IPS-18c (cell line): Measurements from ENCODE around the gene MAST2.
A peak's percentile ranks its signal among the peaks of the same experiment; 100 is the strongest.
"Not testable (repeated sequence)": the region's sequence is repeated elsewhere in the genome, so short reads cannot be mapped to it uniquely, and the experiment has no call there.

Experiments used
- H3K4me3 ChIP-seq: 2 replicates; pipeline ENCODE4 v1.7.0; 2013; ENCODE audit warnings: low read depth, mild to moderate bottlenecking, low read length, moderate library complexity; ENCODE audit not compliant: insufficient read depth
- H3K9me3 ChIP-seq: one replicate; pipeline ENCODE4 v1.6.1; 2013; ENCODE audit warnings: mild to moderate bottlenecking, low read length, moderate library complexity; ENCODE audit not compliant: control insufficient read depth, insufficient read depth

MAST2 gene

DNA sequence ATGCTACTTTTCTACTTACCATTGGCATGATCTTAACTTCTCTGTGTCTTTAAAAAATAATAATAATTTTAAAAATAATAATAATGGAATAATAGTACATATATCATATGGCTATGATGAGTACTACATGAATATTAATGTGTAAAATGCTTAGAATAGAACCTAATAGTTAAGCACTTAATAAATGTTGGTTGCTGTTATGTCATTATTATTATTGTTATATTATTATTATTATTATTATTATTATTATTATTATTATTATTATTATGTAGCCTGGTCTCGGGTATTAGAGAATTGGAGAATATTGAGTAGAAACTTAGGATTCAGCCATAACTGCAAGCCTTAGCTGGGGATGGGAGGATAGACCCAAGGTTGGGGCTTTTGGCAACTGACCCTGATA is 108.2 kb downstream of the MAST2 start:
- H3K4me3 ChIP-seq, result no peak overlapping the region
- H3K9me3 ChIP-seq, result no peaks in the 10 kb centered on the region

DNA sequence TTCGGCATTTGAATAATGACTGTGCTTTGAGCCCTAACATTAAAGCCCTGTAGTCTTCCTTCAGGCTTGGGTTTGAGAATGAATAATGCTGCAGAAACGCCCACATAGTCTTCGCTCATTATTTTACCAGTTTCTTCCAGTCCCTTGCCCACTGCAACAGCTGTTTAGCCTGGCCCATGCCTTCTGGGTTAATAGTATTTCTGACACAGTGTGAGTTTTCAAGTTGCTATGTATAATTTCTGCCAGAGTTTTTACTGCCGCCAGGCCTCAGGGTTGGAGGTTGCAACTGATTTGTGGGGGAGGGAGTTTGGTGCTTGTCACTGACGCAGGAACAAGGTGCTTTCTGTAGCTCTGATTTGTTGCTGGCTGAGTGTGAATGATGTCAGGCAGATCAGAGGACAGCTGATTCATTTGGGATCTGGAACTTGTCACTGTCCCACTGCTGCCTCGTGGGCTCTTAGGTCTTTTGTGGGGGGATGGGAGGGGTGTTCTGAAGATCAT is 109.8 kb downstream of the MAST2 start:
- Histone ChIP-seq H3K9me3 (no peaks in the 10 kb centered on the region), H3K4me3 (no peak overlapping the region)

DNA sequence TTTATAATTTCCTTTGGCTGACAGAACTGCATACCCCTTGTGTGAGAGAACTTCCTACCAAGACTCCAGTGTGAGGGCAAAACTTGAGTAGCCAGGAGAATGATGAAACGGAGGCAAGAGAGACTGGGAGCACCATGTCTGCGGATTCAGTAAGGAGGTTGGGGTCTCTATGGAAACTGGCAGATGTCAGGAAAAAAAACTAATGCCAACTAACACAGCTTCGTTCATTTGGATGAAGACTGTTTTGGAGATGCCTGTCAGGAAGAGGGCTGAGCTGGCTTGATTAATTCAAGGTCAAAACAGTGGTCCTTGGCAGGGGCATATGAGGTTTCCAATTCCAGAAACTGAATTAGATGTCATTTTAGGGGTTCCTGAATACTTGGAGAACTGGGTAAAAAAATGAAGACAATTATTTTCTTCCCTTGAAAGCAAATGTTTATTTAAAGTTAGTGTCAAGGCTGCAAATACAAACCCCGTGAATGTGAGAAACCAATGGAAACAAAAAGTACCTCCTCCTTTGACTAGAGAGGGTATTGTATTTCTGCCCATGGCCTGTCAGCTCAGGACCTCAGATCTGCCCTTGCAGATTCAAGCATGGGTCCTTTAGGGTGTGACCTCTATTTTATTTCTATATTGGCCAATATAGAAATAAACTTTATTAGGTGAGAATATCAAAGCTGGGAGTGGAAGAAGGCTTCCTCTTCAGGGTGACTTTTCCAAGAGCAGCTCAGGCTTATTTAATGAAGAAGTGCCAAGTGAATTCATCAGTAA is 110.5 kb downstream of the MAST2 start:
- Histone ChIP-seq H3K4me3 (no peak overlapping the region), H3K9me3 (no peaks in the 10 kb centered on the region)

DNA sequence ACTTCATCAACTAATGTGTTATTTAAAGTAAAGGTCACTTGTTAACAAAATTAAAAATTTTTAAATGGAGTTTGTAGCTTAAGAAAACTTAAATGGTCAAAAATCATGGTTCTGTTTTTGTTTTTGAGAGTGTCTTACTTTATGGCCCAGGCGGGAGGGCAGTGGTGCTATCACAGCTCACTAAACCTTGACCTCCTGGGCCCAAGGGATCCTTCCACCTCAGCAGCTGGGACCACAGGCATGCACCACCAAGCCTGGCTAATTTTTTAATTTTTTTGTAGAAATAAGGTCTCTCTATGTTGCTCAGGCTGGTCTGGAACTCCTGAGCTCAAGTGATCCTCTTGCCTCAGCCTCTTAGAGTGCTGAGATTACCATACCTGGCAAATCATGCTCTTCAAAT is 111.4 kb downstream of the MAST2 start:
- Histone ChIP-seq H3K4me3 (no peak overlapping the region), H3K9me3 (no peaks in the 10 kb centered on the region)

DNA sequence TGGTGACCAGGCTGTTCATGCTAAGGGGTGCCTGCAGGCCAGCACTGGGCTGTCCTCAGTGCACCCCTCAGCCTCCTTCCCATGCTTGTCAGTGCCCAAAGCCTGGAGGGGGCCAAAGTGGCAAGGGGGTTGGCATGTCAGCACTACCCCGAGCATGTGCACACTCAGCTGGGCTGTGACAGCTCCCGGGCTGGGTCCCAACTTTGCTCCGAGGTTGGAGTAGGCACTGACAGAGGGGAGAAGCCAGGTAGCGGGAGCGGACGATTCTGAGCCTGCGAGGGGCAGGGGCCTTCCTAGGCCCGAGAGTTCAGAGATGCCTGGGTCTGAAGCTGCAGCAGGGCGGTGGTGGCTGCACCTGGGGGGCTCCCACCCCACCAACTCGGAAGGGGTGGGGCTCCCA is 119.0 kb downstream of the MAST2 start:
- H3K4me3 ChIP-seq, result no peak overlapping the region
- H3K9me3 ChIP-seq, result no peaks in the 10 kb centered on the region

DNA sequence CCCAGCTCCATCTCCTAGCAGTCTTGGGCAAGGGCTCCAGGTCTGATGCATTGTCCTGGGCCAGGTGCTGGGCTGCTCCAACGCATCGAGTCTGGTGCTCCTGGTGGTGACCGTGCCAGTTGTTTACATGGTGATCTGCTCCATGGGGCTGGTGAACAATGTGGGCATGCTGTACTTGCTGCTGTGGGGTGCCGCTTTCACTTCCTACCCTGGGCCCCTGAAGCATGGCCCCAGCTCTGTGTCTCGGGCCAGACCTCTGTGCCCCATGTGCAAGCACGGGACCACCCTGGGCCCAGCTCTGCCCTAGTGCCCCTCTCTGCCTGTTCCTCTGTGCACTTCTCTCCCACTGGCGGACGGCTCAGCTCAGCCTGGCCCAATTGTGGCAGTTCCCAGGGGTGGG is 119.4 kb downstream of the MAST2 start:
- Histone ChIP-seq H3K9me3 (no peaks in the 10 kb centered on the region), H3K4me3 (no peak overlapping the region)

DNA sequence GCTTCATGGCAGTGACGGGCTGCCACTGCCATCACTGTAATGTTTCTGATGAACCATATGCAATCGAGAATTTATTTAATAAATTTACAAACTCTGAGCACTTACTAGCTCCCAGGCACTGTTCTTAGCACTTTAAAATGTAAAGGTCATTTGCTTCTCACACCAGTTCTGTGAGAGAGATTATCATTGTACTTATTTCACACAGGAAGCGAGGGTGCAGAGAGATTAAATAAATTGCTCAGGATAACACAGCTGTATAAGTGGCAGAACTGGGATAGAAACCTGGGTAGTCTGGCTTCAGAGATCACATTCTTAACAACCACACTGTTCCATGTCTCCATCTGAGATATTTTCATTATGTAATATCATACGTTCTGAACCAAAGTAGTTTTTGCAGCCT is 119.9 kb downstream of the MAST2 start:
- Histone ChIP-seq H3K9me3 (no peaks in the 10 kb centered on the region), H3K4me3 (no peak overlapping the region)

DNA sequence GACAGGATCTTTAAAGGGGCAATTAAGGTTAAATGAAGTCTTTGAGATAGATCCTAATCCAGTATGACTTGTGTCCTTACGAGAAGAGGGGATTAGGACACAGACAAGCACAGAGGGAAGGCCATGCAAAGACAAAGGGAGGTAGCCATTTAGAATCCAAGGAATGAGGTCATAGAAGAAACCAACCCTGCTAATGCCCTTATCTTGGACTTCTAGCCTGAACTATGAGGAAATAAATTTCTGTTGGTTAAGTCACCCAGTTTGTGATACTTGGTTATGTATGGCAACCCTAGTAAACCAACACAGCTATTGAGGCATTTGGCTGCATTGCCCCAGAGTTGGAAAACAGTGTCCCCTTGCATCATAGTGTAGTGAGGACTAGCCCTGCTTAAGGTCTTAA is 121.3 kb downstream of the MAST2 start:
- H3K9me3 ChIP-seq, result no peaks in the 10 kb centered on the region
- no peak overlapping the region for H3K4me3 ChIP-seq

DNA sequence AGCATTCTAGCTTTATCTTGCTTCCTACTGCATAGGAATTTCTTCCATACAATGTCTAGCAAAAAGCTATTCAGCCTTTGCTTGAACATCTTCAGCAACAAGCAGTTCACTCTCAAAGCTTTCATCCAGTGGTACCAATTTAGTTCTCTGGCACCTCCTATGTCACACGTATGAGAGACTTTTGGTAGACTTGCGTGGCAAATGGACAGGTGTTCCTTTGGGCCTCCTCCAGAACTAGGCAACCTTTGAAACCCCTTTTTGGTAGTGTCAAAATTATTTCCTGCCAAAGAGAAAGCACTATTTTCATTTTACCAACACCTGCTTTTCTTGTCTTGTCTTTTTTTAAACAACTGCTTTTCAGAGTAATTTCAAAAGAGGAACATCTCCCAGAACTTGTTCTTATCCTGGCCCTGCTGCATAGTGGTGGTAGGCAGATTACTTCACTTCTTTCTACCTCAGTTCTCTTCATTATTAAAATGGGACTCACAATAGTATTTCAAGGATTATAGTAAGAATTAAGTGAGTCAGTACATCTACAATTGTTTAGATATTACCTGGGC is 122.4 kb downstream of the MAST2 start:
- Histone ChIP-seq H3K9me3 (no peaks in the 10 kb centered on the region), H3K4me3 (no peak overlapping the region)

DNA sequence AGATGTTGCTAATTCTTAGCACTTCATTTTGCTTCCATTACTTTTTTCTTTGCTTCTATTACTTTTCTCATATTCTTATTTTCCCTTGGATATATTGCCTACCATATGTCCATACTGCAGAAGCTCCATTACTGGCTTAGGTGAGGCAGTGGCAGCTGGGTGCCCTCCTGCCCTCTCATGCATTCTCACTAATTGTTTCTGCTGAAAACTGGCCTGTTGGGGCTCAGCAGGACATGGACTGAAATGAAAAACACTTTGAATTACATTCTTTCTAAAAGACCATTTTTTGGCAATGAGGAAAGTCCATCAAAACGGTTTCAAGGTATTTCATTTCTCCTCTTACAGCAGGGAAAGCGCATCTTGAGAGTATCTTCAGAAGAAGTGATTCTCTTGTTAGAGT is 122.9 kb downstream of the MAST2 start:
- no peaks in the 10 kb centered on the region for H3K9me3 ChIP-seq
- H3K4me3 ChIP-seq, result peak overlapping the region; percentile 25; the same call in 1 of the 2 replicates

DNA sequence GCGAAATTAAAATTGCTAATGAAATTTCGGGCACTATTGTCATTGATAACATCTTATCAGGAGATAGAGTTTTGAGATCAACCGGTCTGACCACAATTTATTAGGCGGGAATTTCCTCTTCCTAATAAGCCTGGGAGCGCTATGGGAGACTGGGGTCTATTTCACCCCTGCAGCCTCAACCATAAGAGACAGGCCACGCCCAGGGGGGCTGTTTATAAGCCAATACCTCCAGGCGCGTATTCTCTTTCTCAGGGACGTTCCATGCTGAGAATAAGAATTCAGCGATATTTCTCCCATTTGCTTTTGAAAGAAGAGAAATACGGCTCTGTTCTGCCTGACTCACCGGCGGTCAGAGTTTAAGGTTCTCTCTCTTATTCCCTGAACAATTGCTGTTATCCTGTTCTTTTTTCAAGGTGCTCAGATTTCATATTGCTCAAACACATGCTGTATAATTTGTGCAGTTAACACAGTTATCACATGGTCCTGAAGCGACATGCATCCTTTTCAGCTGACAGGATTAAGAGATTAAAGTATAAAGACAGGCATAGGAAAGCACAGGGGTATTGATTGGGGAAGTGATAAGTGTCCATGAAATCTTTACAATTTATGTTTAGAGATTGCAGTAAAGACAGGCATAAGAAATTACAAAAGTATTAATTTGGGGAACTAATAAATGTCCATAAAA is 124.0 kb downstream of the MAST2 start:
- H3K4me3 ChIP-seq, H3K9me3 ChIP-seq: not testable (repeated sequence)

DNA sequence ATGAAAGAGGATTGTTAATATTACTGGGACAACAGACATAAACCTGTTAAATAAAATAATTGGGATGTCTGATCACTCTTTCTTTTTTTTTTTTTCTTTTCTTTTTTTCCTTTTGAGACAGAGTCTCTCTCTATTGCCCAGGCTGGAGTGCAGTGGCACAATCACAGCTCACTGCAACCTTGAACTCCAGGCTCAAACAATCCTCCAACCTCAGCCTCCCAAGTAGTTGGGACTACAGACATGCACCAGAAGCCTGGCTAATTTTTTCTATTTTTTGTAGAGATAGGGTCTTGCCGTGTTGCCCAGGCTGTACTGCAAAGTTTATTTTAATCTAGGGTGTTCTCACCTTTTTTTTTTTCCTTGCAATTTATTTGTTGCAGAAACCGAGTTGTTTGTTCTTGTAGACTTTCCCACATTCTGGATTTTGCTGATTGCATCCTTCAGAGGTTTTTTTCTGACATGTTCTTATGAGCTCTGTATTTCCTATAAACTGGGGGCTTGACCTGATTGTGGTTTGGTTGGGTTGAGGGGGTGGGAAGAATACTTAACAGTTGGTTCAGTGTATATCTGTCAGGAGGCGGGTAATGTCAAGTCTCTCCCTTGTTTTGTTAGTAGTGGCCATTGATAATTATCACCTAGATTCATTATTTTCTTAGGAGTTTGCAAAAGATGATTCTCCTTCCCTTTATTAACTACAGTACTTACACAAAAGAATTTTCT is 125.2 kb downstream of the MAST2 start:
- Histone ChIP-seq H3K9me3 (no peaks in the 10 kb centered on the region), H3K4me3 (no peak overlapping the region)

DNA sequence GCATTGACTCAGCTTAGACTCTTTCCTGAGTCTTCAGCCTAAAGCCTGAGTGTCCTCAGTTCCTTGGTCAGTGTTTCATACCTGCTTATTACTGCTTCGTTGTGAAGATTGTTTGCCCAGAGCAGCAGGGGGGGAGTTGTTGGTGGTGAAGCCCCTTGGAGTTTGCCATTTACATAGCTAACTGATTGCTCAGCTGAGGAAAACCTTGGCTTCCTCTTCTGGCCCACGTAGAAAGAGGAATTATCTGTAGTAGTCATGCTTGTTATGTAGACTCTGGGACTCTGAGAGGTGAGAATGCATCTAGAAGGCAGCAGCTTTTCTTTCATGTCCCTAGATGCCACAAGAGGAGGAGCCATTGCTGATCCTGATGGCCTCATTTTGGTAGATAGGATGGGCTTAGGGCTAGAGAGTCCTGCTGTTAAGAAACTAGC is 125.9 kb downstream of the MAST2 start:
- H3K4me3 ChIP-seq, result no peak overlapping the region
- H3K9me3 ChIP-seq, result no peaks in the 10 kb centered on the region

DNA sequence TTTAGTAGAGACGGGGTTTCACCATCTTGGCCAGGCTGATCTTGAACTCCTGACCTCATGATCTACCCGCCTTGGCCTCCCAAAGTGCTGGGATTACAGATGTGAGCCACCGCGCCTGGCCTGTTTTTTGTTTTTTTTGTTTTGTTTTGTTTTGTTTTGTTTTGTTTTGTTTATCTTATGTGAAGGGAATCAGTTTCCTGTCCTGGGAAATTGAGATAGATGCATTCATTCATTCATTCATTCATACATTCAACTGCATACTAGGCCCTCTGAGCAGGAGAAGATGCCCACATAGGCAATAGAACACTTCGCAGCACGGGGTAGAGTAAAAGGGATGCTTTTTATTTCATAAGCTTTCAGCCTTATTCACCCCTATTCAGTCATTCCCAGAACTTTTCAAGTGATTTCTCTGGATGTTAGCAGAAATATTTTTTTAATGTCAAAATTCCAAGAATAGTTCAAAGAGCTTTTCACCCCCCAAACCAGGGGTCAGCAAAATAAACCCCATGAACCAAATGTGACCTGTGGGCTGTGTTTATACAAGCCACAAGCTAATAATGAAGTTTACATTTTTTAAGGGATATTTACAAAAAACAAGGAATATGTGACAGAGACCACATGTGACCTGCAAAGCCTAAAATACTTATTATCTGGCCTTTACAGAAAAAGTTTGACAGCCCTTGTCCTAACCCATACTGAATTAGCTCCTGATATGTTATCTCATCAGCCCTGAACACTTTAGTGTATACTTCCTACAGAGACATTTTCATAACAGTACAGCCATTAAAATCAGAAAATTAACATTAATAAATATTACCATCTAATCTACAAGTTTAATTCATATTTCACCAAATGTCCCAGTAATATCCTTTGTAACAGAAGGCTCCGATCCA is 127.1 kb downstream of the MAST2 start:
- no peak overlapping the region for H3K4me3 ChIP-seq
- no peaks in the 10 kb centered on the region for H3K9me3 ChIP-seq

DNA sequence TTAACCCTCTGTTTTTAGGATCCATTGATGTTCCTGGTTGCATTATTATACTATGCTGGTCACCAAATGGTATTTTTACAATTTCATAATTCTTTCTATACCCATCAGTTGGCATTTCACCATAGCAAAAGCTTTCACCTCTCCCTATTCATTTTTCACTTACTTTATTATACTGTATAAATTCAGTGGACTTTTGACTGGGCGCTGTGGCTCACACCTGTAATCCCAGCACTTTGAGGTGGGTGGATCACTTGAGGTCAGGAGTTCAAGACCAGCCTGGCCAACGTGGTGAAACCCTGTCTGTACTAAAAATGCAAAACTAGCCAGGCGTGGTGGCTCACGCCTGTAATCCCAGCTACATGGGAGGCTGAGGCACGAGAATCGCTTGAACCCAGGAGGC is 128.8 kb downstream of the MAST2 start:
- not testable (repeated sequence) for H3K9me3 ChIP-seq, H3K4me3 ChIP-seq

DNA sequence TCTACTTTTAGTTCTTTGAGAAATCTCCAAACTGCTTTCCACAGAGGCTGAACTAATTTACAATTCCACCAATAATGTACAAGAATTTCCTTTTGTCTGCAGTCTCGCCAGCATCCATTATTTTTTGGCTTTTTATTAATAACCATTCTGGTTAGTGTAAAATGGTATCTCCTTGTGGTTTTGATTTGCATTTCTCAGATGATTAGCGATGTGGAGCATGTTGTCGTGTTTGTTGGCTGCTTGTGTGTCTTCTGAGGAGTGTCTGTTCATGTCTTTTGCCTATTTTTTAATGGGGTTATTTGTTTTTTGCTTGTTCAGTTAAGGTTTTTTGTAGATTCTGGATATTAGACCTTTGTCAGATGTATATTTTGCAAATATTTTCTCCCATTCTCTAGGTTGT is 131.5 kb downstream of the MAST2 start:
- Histone ChIP-seq H3K4me3 (no peak overlapping the region), H3K9me3 (no peaks in the 10 kb centered on the region)

DNA sequence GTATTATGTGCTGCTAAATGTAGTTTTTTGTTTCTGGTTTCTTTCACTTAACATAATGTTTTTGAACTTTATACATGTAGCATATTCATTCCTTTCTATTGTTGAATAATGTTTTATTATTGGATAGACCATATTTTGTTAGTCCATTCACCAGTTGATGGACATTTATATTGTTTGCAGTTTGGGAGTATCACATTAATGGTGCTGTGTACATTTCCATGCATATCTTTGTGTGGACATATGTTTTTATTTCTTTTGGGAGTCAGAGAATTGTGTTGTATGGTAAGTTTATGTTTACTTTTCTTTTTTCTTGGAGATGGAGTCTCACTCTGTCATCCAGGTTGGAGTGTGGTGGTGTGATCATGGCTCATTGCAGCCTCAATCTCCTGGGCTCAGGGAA is 134.6 kb downstream of the MAST2 start:
- Histone ChIP-seq H3K9me3 (no peaks in the 10 kb centered on the region), H3K4me3 (no peak overlapping the region)
